Measurements from ENCODE around the gene DCAF4.

GRCh38 chr14:72986214-72986613 is 60.0 kb downstream of the DCAF4 start:
- TF ChIP-seq POLR2AphosphoS5 (IDR thresholded peaks at IDR 0.05; ENCODE audit: low read depth, low read length) (no peak), POLR2A (IDR thresholded peaks at IDR 0.05; ENCODE audit: low read depth, low read length) (no peak)

Data from GM12892 (cell line).